ENCODE data around the gene CYB561D2. TPM values are rescaled to one million over a fixed set of nuclear protein-coding genes. Genes with fewer than 3 reads are reported as not detected.
A peak's percentile ranks its signal among the peaks of the same experiment; 100 is the strongest.

CYB561D2 gene
- total and polyA plus RNA-seq, 2 of the 13 experiments (the other 11 are each of a cell fraction or from before 2014, with no cell fraction given), result 11.1 to 17.2 TPM

DNA sequence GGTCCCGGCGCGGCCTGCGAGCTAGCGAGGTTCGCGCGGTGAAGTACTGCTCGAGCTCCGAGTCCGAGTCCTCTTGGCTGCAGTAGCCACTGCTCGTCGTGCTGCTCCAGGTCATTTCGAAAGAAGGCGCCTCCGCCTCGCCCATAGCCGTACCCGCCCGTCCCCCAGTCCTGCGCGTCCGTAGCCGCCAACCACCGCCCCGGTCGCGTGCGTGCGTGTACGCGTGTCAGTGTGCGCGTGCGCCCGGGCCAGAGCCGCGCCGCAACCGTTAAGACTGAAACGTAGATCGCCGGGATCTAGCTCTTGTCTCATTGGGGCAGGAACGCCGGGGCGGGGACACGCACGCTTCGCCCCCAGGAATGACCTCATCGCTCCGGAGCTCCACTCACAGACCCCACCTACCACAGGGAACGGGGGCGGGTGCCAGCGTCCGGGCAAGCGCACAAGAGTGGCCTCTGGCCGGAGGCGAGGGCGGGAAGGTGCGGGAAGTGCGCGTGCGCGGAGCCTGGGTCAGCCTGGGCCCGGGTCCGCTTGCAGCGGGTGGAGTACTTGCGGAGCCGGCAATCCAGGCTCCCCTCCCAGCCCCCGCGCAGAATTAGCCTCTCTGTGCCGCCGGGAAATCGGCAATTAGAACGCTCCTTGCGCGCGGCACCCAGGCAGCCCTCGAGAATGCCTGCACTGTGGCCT is 13.3 kb upstream of the CYB561D2 start (continued):
- TF ChIP-seq ATF3 (CRISPR knock-in tag; IDR thresholded peaks at IDR 0.05) (peak; percentile 83), KDM6A (CRISPR knock-in tag; IDR thresholded peaks at IDR 0.05; ENCODE audit: low read depth) (no peak), HDAC6 (IDR thresholded peaks at IDR 0.05; ENCODE audit: low read depth, low read length) (no peak), SNAI1 (CRISPR knock-in tag; IDR thresholded peaks at IDR 0.05; ENCODE audit: borderline replicate concordance) (peak; percentile 77; the same call in 1 of the 2 replicates), ZNF598 (CRISPR knock-in tag; IDR thresholded peaks at IDR 0.05; ENCODE audit: borderline replicate concordance) (no peak), TEAD3 (CRISPR knock-in tag; optimal IDR thresholded peaks at IDR 0.05; ENCODE audit: borderline replicate concordance) (peak; percentile 74), ZBTB40 (IDR thresholded peaks at IDR 0.05) (no peak), ZBTB40 (CRISPR knock-in tag; IDR thresholded peaks at IDR 0.05) (no peak), ZNF674 (CRISPR knock-in tag; IDR thresholded peaks at IDR 0.05; ENCODE audit: low read depth) (peak; percentile 77; the same call in 1 of the 2 replicates), PTBP1 (IDR thresholded peaks at IDR 0.05; ENCODE audit: low read depth, low read length, poor library complexity, severe bottlenecking) (no peak), CAMTA2 (CRISPR knock-in tag; IDR thresholded peaks at IDR 0.05; ENCODE audit: borderline replicate concordance) (0 out of 2 replicates have a peak, but pooled peaks have one; percentile 59), YEATS4 (CRISPR knock-in tag; IDR thresholded peaks at IDR 0.05; ENCODE audit: borderline replicate concordance) (peak; percentile 97), ZFP1 (CRISPR knock-in tag; IDR thresholded peaks at IDR 0.05) (0 out of 2 replicates have a peak, but pooled peaks have one; percentile 14), RBM39 (IDR thresholded peaks at IDR 0.05; ENCODE audit: low read depth, low read length, poor library complexity, severe bottlenecking) (no peak), MLX (CRISPR knock-in tag; IDR thresholded peaks at IDR 0.05) (peak; percentile 22; the same call in 1 of the 2 replicates)
